Type B pancreatic cell (in vitro differentiated cells): ENCODE data around the gene TBC1D13. TPM values are rescaled to one million over a fixed set of nuclear protein-coding genes. Genes with fewer than 3 reads are reported as not detected.
"Not testable (repeated sequence)": the region's sequence is repeated elsewhere in the genome, so short reads cannot be mapped to it uniquely, and the experiment has no call there.

Experiments
- DNase-seq: peaks from one replicate; pipeline ENCODE4 v3.0.0; 2021; ENCODE audit warnings: mixed read lengths; ENCODE audit not compliant: unreplicated experiment; ENCODE audit errors: extremely low spot score
- H3K27ac Mint-ChIP-seq: 2 replicates; pipeline ENCODE4 v1.8.0; 2021; ENCODE audit warnings: mild to moderate bottlenecking, mixed read lengths
- H3K27me3 Mint-ChIP-seq: 2 replicates; pipeline ENCODE4 v1.8.0; 2021; ENCODE audit warnings: mixed read lengths
- H3K36me3 Mint-ChIP-seq: 2 replicates; pipeline ENCODE4 v1.8.0; 2021; ENCODE audit warnings: mixed read lengths
- H3K4me1 Mint-ChIP-seq: one replicate; pipeline ENCODE4 v1.8.0; 2021; ENCODE audit warnings: mixed read lengths; ENCODE audit not compliant: unreplicated experiment
- H3K4me3 Mint-ChIP-seq: 2 replicates; pipeline ENCODE4 v1.8.0; 2021; ENCODE audit warnings: mild to moderate bottlenecking, mixed read lengths
- H3K9me3 Mint-ChIP-seq: 2 replicates; pipeline ENCODE4 v1.8.0; 2021; ENCODE audit warnings: mixed read lengths
- CTCF ChIP-seq: fragments of 200-600 bp; sonication (generic); conservative IDR thresholded peaks from 2 replicates; pipeline ENCODE4 v1.5.0; 2021; ENCODE audit warnings: antibody characterized with exemption, mild to moderate bottlenecking
- total RNA-seq: library from RNA; stranded (reverse); gene quantifications from 2 replicates; pipeline ENCODE4 v1.2.1, GENCODE V29; 2021; ENCODE audit warnings: low replicate concordance

Gene TBC1D13
- total RNA-seq, 1 donor from 2014 or later = 33.5 TPM

DNA sequence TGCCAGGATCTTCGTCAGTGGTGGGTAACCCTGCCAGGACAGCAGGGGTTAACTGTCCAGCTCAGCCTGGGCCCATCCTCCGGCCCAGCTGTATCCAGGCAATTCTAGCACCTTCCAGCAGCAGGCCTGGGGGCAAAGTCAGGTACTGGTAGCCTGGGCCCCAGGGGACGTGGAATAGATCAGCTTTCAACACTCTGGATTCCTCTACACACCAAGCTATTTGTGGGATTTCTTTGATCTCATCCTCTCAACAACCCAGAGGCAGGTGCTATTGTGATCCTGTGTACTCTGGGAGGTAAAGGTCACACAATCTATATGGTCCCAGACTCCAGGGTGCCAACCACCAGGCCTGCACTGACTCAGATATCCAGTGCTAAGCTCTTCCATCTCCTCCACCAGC lies 51.3 kb downstream of the TBC1D13 start:
- no peak for DNase-seq

DNA sequence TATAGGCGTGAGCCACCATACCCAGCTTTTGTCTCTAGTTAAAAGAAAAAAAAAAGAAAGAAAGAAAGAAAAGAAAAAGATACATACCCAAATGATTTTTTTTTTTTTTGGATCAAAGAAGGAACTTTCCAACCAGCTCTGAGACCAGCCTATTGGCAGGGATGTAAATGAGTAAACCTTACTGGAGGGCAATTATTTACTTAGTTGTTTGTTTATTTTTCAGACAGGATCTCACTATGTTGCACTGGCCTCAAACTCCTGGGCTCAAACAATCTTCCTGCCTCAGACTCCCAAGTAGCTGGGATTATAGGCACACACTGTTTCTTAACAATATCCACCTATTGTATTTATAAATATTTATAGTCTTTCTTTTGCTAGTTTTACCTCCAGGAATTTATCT lies 53.5 kb downstream of the TBC1D13 start:
- Mint-ChIP-seq H3K27me3 (no peaks in the 10 kb centered on the region), H3K4me3 (no peak overlapping the region)

More for the DNA sequence above, 51.3 kb downstream of the TBC1D13 start:
- Mint-ChIP-seq H3K9me3 (no peaks in the 10 kb centered on the region), H3K27ac (no peak overlapping the region), H3K4me3 (no peak overlapping the region), H3K27me3 (no peaks in the 10 kb centered on the region), H3K36me3 (no peaks in the 10 kb centered on the region), H3K4me1 (no peaks in the 10 kb centered on the region)
- TF ChIP-seq CTCF = no peak

DNA sequence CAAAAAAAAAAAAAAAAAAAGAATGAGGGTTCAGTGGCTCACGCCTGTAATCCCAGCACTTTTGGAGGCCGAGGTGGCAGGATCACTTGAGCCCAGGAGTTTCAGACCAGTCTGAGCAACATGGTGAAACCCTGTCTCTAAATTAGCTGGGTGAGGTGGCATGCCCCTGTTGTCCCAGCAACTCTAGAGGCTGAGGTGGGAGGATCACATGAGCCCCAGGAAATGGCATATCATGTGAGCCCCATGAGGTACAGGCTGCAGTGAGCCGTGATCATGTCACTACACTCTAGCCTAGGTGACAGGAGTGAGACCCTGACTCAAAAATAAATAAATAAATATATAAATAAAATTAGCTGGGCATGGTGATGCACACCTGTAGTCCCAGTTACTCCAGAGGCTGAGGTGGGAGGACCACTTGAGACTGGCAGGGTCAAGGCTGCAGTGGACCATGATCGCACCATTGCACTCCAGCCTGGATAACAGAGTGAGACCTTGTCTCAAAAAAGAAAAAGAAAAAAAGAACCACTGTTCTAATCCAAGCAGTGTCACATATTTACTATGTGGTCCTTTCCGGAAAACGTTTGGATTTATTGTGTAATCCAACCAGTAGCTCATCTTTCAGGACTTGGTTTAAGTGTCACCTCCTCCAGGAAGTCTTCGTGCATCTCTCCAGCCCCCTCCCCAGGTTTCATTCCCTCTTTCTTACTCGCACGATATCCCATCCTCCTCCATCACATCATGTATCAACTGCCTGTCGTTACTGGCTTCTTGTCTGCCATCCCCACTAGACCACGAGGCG lies 54.8 kb downstream of the TBC1D13 start:
- Mint-ChIP-seq H3K4me1 (peaks cover 5% of the 10 kb centered on the region), H3K4me3 (no peak overlapping the region), H3K9me3 (no peaks in the 10 kb centered on the region), H3K27ac (no peak overlapping the region), H3K36me3 (no peaks in the 10 kb centered on the region), H3K27me3 (no peaks in the 10 kb centered on the region)
- no peak for TF ChIP-seq CTCF
- DNase-seq = no peak

More for the DNA sequence above, 53.5 kb downstream of the TBC1D13 start:
- Mint-ChIP-seq H3K36me3 (no peaks in the 10 kb centered on the region), H3K9me3 (no peaks in the 10 kb centered on the region), H3K4me1 (peaks cover 5% of the 10 kb centered on the region), H3K27ac (no peak overlapping the region)
- DNase-seq = no peak
- TF ChIP-seq CTCF = no peak

- not testable (repeated sequence) for DNase-seq, H3K4me1 Mint-ChIP-seq, H3K9me3 Mint-ChIP-seq, H3K27ac Mint-ChIP-seq, H3K27me3 Mint-ChIP-seq, H3K4me3 Mint-ChIP-seq, H3K36me3 Mint-ChIP-seq
Observed at GRCh38 chr9:128843171-128843570, 56.1 kb downstream of the TBC1D13 start.

DNA sequence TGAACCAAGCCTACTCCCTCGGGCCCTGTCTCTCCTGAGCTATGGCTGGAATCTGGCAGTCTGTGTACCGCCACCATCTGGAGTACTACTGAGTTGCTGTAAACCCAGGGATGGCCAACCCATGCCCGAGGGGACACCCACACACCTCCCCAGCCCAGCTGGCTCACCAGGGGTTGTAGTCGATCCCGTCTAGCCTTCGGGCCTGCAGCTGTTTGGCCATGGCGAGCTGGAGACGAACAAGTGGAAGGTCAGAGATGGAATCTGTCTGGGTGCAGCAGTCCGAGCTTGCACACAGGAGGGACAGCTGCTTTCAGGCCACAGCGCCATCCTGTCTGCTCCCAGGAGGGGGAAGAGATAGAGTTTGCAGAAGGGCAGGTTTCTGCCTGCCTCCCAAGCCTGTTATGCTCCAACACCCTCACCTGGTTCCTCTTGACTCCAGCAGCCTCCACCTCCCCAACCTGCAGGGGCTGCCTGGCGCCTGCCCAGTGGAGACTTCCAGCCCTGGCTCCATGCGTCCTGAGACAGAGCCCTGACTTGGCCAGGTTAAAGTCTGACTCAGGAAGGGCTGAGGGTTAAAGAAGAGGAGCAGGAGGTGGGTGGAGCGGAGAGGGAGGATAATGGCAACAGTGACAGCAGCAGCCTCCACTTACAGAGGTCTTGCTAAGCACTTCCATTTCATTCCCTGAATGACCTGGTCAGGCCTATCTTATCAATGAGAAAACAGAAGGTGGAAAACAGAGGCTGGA lies 58.3 kb downstream of the TBC1D13 start:
- Mint-ChIP-seq H3K36me3 (peaks cover 4% of the 10 kb centered on the region), H3K9me3 (no peaks in the 10 kb centered on the region)

More for the DNA sequence above, 58.3 kb downstream of the TBC1D13 start:
- DNase-seq = no peak
- H3K4me3 Mint-ChIP-seq = peak overlapping the region; percentile 74
- peaks cover 5% of the 10 kb centered on the region for H3K4me1 Mint-ChIP-seq
- H3K27ac Mint-ChIP-seq = peak overlapping the region; percentile 86
- TF ChIP-seq CTCF = no peak
- no peaks in the 10 kb centered on the region for H3K27me3 Mint-ChIP-seq
